Retinal pigment epithelial cell (primary cell): ENCODE results near the gene LRP1.

Experiments used
- DNase-seq: peaks from one replicate; pipeline ENCODE4 v3.0.0-alpha.2; 2010; ENCODE audit warnings: low read depth
- H3K4me3 ChIP-seq: 2 replicates; pipeline ENCODE4 v1.5.1; 2011; ENCODE audit warnings: mild to moderate bottlenecking, low read length, control low read depth, moderate library complexity
- TF ChIP-seq, protein P1 (sequence below): conservative IDR thresholded peaks from 2 replicates; pipeline ENCODE4 v1.5.1; 2011; ENCODE audit warnings: low read depth, low read length, control low read depth, inconsistent platforms

Gene LRP1

DNA sequence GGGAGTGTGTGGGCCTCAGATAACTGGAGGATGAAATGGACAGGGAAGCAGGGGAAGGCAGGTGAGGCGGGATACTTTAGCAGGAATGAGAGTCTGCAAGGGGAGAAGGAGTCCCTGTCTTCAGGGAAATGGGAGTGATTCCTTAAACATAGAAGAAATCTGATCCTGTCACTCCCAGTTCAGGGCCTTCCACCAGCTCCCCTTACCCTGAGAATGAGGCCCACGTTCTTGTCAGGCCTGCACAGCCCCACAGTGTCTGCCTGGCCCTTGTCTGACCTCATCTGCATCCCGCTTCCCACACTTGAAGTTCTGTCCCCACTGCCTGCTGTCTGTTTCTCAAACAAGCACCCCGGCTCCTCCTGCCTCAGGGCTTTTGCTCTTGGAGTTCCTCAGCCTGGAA, 31.8 kb downstream of the LRP1 start:
- no peak overlapping the region for H3K4me3 ChIP-seq
- no peak for DNase-seq
- TF ChIP-seq, protein P1, sequence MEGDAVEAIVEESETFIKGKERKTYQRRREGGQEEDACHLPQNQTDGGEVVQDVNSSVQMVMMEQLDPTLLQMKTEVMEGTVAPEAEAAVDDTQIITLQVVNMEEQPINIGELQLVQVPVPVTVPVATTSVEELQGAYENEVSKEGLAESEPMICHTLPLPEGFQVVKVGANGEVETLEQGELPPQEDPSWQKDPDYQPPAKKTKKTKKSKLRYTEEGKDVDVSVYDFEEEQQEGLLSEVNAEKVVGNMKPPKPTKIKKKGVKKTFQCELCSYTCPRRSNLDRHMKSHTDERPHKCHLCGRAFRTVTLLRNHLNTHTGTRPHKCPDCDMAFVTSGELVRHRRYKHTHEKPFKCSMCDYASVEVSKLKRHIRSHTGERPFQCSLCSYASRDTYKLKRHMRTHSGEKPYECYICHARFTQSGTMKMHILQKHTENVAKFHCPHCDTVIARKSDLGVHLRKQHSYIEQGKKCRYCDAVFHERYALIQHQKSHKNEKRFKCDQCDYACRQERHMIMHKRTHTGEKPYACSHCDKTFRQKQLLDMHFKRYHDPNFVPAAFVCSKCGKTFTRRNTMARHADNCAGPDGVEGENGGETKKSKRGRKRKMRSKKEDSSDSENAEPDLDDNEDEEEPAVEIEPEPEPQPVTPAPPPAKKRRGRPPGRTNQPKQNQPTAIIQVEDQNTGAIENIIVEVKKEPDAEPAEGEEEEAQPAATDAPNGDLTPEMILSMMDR = no peak

DNA sequence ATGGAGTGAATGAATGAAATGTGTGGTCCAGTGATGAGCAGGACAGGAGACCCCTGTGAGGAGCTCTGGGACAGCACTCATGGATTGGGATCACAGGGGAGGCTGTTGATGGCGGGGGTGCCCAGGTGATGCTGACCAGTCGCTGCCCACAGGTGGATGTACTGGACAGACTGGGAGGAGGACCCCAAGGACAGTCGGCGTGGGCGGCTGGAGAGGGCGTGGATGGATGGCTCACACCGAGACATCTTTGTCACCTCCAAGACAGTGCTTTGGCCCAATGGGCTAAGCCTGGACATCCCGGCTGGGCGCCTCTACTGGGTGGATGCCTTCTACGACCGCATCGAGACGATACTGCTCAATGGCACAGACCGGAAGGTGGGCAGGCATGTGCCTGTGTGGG, 32.5 kb downstream of the LRP1 start:
- TF ChIP-seq, protein P1 = no peak
- no peak overlapping the region for H3K4me3 ChIP-seq
- DNase-seq = no peak

DNA sequence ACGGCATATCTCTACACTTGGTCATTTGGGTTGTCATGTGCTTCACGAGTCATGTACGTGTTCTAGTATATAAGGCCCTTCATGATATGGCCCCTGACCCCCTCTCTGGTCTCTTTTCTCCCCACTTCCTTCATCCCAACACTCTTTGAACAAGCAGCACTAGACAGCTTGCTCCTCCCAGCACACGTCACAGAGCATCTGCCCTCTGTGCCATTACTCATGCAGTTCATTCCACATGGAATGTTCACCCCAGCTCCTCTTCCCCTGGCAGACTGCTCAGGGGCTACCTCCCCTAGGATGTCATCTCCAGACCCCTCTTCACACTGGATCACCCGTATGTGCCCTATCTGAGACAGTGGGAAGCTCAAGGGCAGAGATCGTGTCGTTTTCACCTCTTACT, 33.2 kb downstream of the LRP1 start:
- TF ChIP-seq, protein P1 = no peak
- no peak for DNase-seq
- no peak overlapping the region for H3K4me3 ChIP-seq

DNA sequence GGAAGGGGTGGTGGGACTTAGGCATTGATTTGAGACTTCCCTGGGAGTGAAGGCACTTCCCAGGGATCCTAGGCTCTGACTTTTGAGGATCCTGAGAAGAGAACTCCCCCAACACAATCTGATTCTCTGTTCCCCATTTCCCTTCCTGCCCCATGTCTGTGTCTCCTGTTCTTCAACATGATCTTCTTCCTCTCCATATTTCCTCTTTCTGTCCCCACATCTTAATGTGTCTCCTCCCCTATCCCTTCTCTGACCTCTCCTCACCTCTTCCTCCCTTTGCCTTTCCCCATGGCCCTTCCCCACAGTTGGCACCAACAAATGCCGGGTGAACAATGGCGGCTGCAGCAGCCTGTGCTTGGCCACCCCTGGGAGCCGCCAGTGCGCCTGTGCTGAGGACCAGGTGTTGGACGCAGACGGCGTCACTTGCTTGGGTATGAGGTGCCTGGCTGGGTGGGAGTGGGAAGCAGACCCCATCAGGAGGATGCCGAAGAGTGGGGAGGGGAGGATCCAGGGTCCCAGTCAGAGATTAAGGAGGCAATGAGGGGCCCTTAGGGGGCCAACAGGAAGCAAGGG, 34.4 kb downstream of the LRP1 start:
- H3K4me3 ChIP-seq = no peak overlapping the region
- DNase-seq = no peak
- TF ChIP-seq, protein P1 = no peak

DNA sequence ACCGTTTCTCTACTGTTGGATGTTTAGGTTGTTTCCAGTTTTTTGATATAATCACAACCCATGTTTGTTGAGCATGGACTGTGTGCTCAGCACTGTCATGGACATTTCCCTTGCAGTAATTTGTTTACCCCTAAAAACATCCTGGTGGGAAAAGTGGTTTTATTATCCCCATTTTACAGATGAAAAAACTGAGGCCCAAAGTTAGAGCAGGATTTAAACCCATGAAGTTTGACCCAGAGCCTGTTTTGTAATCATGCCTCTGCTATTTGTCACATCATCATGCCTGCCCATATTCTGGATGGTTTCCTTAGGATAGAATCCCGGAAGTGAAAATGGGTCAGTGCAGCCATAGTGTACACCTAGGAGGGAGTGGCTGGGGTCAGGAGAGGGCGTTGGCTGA, 36.2 kb downstream of the LRP1 start:
- TF ChIP-seq, protein P1 = no peak
- no peak for DNase-seq

DNA sequence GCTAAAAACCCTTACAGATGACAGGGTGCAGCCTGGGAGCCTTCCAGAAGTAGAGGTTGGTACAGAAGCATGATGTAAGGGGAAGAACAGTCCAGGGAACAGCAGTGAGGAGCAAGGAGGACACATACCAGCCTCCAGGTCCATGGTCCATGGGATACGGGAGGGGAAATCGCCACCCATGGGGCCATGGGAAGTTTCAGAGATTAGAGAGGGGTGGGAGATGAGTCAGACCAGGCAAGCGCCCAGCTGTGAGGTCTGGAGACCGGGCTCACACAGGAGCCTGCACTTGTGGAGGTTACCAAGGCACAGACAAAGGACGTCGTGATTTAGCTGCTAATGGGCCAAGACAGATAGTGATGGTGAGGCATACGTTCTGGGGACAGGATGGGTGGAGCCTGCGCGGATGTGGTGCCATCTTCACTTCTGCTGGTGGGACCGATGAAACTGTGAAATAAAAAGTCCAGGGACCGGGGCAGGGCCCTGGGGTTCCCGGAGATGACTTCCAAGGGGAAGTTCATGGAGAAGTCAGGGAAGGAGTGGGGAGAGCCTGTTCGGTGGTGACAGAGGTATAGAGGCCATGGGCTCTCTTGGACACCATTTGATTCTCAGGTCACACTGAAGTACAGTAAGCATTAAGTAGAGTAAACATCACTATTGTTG, 36.8 kb downstream of the LRP1 start:
- TF ChIP-seq, protein P1 = no peak
- no peak overlapping the region for H3K4me3 ChIP-seq
- DNase-seq = no peak

More for the DNA sequence above, 36.2 kb downstream of the LRP1 start:
- no peak overlapping the region for H3K4me3 ChIP-seq

DNA sequence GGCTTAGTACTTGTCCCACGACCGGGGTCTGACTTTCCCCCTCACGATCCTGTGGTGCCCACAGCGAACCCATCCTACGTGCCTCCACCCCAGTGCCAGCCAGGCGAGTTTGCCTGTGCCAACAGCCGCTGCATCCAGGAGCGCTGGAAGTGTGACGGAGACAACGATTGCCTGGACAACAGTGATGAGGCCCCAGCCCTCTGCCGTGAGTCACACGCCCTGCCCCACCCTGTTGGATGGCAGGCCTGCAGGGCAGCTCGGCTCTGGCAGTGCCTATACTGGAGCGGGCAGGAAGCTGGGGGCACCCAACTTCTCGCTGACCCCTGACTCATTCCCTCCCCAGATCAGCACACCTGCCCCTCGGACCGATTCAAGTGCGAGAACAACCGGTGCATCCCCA, 37.5 kb downstream of the LRP1 start:
- TF ChIP-seq, protein P1 = no peak
- no peak for DNase-seq
- H3K4me3 ChIP-seq = no peak overlapping the region
